GM23338 (cell line): ENCODE data around the gene CPNE2. TPM values are rescaled to one million over a fixed set of nuclear protein-coding genes. Genes with fewer than 3 reads are reported as not detected.

Experiments
- ATAC-seq: fragments of 200-7000 bp; cut with Tn5 transposase; 3 replicates; pipeline ENCODE4 v1.9.1; 2020
- DNase-seq: peaks from one replicate; pipeline ENCODE4 v3.0.0-alpha.2; 2015; ENCODE audit warnings: low spot score
- H2AFZ ChIP-seq: fragments of 200-600 bp; sonication (generic); 2 replicates; pipeline ENCODE4 v1.8.0; 2016; ENCODE audit warnings: antibody characterized with exemption, mild to moderate bottlenecking, moderate library complexity
- H3F3A ChIP-seq: fragments of 200-600 bp; sonication (generic); replicated peaks from 2 replicates; pipeline ENCODE4 v1.8.0; 2017; ENCODE audit warnings: antibody characterized with exemption, mixed run types, low read depth
- H3K27ac ChIP-seq: fragments of 200-600 bp; sonication (generic); 2 replicates; pipeline ENCODE4 v1.6.1; 2016; ENCODE audit warnings: low read depth
- H3K27me3 ChIP-seq: fragments of 200-600 bp; sonication (generic); 2 replicates; pipeline ENCODE4 v1.8.0; 2016; ENCODE audit warnings: mild to moderate bottlenecking, mixed run types, moderate library complexity; ENCODE audit not compliant: insufficient read depth
- H3K36me3 ChIP-seq: fragments of 200-600 bp; sonication (generic); 2 replicates; pipeline ENCODE4 v1.8.0; 2016; ENCODE audit warnings: mild to moderate bottlenecking; ENCODE audit not compliant: insufficient read depth
- H3K4me1 ChIP-seq: fragments of 200-600 bp; sonication (generic); 2 replicates; pipeline ENCODE4 v1.8.0; 2016; ENCODE audit warnings: mild to moderate bottlenecking, moderate library complexity; ENCODE audit not compliant: insufficient read depth
- H3K4me2 ChIP-seq: fragments of 200-600 bp; sonication (generic); 2 replicates; pipeline ENCODE4 v1.7.1; 2017; ENCODE audit warnings: mixed run types
- H3K4me3 ChIP-seq: fragments of 200-600 bp; sonication (generic); 2 replicates; pipeline ENCODE4 v1.6.1; 2016; ENCODE audit warnings: mixed run types
- H3K79me2 ChIP-seq: fragments of 200-600 bp; sonication (generic); replicated peaks from 2 replicates; pipeline ENCODE4 v1.8.0; 2017; ENCODE audit warnings: mild to moderate bottlenecking; ENCODE audit not compliant: insufficient read depth
- H3K9me2 ChIP-seq: fragments of 200-600 bp; sonication (generic); 2 replicates; pipeline ENCODE4 v1.8.0; 2017; ENCODE audit not compliant: insufficient read depth
- H4K20me1 ChIP-seq: fragments of 200-600 bp; sonication (generic); replicated peaks from 2 replicates; pipeline ENCODE4 v1.8.0; 2017; ENCODE audit warnings: mild to moderate bottlenecking; ENCODE audit not compliant: insufficient read depth
- H3K27ac Mint-ChIP-seq: 2 replicates; pipeline ENCODE4 v1.8.0; 2020; ENCODE audit warnings: inconsistent platforms, mild to moderate bottlenecking, moderate library complexity, mixed read lengths
- H3K27me3 Mint-ChIP-seq: 3 replicates; pipeline ENCODE4 v1.8.0; 2022; ENCODE audit warnings: low read depth, mild to moderate bottlenecking, moderate library complexity, mixed read lengths, inconsistent platforms; ENCODE audit not compliant: insufficient read depth, poor library complexity
- H3K36me3 Mint-ChIP-seq: 3 replicates; pipeline ENCODE4 v1.8.0; 2021; ENCODE audit warnings: low read depth, mild to moderate bottlenecking, inconsistent platforms, moderate library complexity, mixed read lengths
- H3K4me1 Mint-ChIP-seq: 3 replicates; pipeline ENCODE4 v1.8.0; 2020; ENCODE audit warnings: mild to moderate bottlenecking, inconsistent platforms, mixed read lengths
- H3K4me3 Mint-ChIP-seq: 3 replicates; pipeline ENCODE4 v1.8.0; 2021; ENCODE audit warnings: moderate library complexity, mild to moderate bottlenecking, inconsistent platforms, mixed read lengths
- H3K9me3 Mint-ChIP-seq: 3 replicates; pipeline ENCODE4 v1.8.0; 2020; ENCODE audit warnings: moderate library complexity, mild to moderate bottlenecking, inconsistent platforms, mixed read lengths
- CREB1 ChIP-seq: fragments of 250-450 bp; sonication (Bioruptor Pico); IDR thresholded peaks from 2 replicates; pipeline ENCODE4 v1.5.0; 2020; ENCODE audit warnings: low read depth, mild to moderate bottlenecking, moderate library complexity
- EZH2 ChIP-seq: fragments of 200-600 bp; sonication (generic); IDR thresholded peaks from one replicate; pipeline ENCODE4 v1.8.0; 2017; ENCODE audit warnings: antibody characterized with exemption, mild to moderate bottlenecking, low read depth; ENCODE audit not compliant: unreplicated experiment
- JUNB ChIP-seq: IDR thresholded peaks from one replicate; pipeline ENCODE4 v1.6.1; 2016; ENCODE audit warnings: antibody characterized with exemption; ENCODE audit not compliant: unreplicated experiment
- NANOG ChIP-seq: IDR thresholded peaks from 2 replicates; pipeline ENCODE4 v1.6.1; 2016; ENCODE audit warnings: antibody characterized with exemption, borderline replicate concordance
- REST ChIP-seq: IDR thresholded peaks from one replicate; pipeline ENCODE4 v1.6.1; 2018; ENCODE audit warnings: antibody characterized with exemption; ENCODE audit not compliant: unreplicated experiment
- STAT1 ChIP-seq: IDR thresholded peaks from one replicate; pipeline ENCODE4 v1.6.1; 2016; ENCODE audit warnings: antibody characterized with exemption; ENCODE audit not compliant: unreplicated experiment
- ZNF331 ChIP-seq: fragments of 250-450 bp; sonication (Bioruptor Pico); IDR thresholded peaks from 2 replicates; pipeline ENCODE4 v1.5.0; 2020; ENCODE audit warnings: low read depth, mild to moderate bottlenecking, moderate library complexity
- ZNF462 ChIP-seq: fragments of 250-450 bp; sonication (Bioruptor Pico); IDR thresholded peaks from 2 replicates; pipeline ENCODE4 v1.5.0; 2020; ENCODE audit warnings: mild to moderate bottlenecking, moderate library complexity
- polyA plus RNA-seq: library from polyadenylated mRNA; unstranded; fragments of >200 nt; fragmentation: Nextera tagmentation; extraction: Ambion mirVana; gene quantifications from 2 replicates; pipeline ENCODE4 v1.2.1, GENCODE V29; 2016
- total RNA-seq: library from RNA; depleted of rRNA; stranded (reverse); fragments of >200 nt; shearing (Covaris generic); gene quantifications from 2 replicates; pipeline ENCODE4 v1.2.3, GENCODE V29; 2014

The CPNE2 gene
- total and polyA plus RNA-seq, 2 experiments from 2014 or later = 7.1 to 11.3 TPM

DNA sequence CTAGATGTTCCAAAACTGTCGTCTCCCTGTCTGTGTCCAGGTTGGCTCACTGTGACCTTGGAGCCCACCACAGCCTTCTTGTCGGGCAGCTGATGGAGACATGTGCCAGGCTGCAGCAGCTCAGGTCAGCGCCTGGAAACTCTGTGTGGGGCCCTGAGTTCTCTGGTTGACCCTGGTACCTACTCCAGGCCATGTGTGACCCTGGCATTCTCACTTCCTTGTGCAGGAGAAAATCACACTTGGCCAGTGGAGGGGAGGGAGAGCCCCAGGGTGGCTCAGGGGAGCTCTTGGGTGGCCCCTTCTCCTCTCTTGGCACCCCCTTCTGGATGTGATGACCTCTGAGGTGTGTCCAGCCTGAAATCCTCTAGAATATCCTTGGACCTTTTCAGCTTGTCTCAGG lies 25.0 kb upstream of the CPNE2 start:
- H3K36me3 Mint-ChIP-seq = no peaks in the 10 kb centered on the region
- TF ChIP-seq CREB1 (no peak), NANOG (no peak), REST (no peak), STAT1 (no peak)
- H3K27me3 Mint-ChIP-seq = peaks cover 6% of the 10 kb centered on the region
- H2AFZ ChIP-seq = no peak overlapping the region
- no peaks in the 10 kb centered on the region for H3K79me2 ChIP-seq
- no peak overlapping the region for H3K4me3 ChIP-seq
- H3K4me3 Mint-ChIP-seq = no peak overlapping the region
- DNase-seq = no peak
- H3F3A ChIP-seq = no peaks in the 10 kb centered on the region
- ATAC-seq = no peak
- H3K9me3 Mint-ChIP-seq = no peaks in the 10 kb centered on the region
- H3K36me3 ChIP-seq = no peaks in the 10 kb centered on the region
- no peaks in the 10 kb centered on the region for H4K20me1 ChIP-seq
- no peak overlapping the region for H3K27ac ChIP-seq
- H3K9me2 ChIP-seq = no peaks in the 10 kb centered on the region
- no peaks in the 10 kb centered on the region; the same call in 2 of the 3 replicates for H3K4me1 Mint-ChIP-seq
- H3K27ac Mint-ChIP-seq = no peak overlapping the region
- no peaks in the 10 kb centered on the region for H3K4me1 ChIP-seq
- no peak overlapping the region for H3K4me2 ChIP-seq
- H3K27me3 ChIP-seq = no peaks in the 10 kb centered on the region

DNA sequence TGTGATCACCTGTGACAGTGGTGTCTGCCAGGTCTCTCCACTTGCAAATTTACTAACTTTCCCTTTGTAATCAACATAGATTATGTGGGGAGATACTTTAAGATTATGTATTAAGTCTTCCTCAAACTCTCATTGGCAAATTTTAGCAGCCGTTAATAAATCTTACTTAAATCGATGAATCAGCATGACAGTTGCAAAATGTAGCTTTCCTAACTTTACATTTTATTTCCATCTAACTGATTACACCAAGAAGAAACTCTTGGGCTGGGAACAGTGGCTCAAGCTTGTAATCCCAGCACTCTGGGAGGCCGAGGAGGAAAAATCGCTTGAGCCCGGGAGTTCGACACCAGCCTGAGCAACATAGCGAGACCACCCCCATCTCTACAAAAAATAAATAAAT lies 23.3 kb upstream of the CPNE2 start:
- H3K4me3 ChIP-seq = no peak overlapping the region
- Mint-ChIP-seq H3K9me3 (no peaks in the 10 kb centered on the region), H3K4me1 (no peaks in the 10 kb centered on the region; the same call in 2 of the 3 replicates), H3K27me3 (peaks cover 5% of the 10 kb centered on the region), H3K36me3 (no peaks in the 10 kb centered on the region), H3K4me3 (no peak overlapping the region), H3K27ac (no peak overlapping the region)
- H3K27me3 ChIP-seq = no peaks in the 10 kb centered on the region
- no peaks in the 10 kb centered on the region for H3K9me2 ChIP-seq
- no peak overlapping the region for H3K4me2 ChIP-seq
- H3K79me2 ChIP-seq = no peaks in the 10 kb centered on the region
- no peaks in the 10 kb centered on the region for H3K36me3 ChIP-seq
- H4K20me1 ChIP-seq = no peaks in the 10 kb centered on the region
- DNase-seq (no peak), ATAC-seq (no peak)
- H3K27ac ChIP-seq = no peak overlapping the region
- H3F3A ChIP-seq = no peaks in the 10 kb centered on the region
- H3K4me1 ChIP-seq = no peaks in the 10 kb centered on the region
- no peak overlapping the region for H2AFZ ChIP-seq
- no peak for TF ChIP-seq ZNF331 (CRISPR knock-in tag)
- no peak for TF ChIP-seq ZNF462
- no peak for TF ChIP-seq EZH2
- TF ChIP-seq NANOG = no peak
- TF ChIP-seq STAT1 = no peak
- TF ChIP-seq REST = no peak
- no peak for TF ChIP-seq CREB1
- TF ChIP-seq JUNB = no peak
